H9 (cell line): ENCODE data around the gene PARD3. TPM values are rescaled to one million over a fixed set of nuclear protein-coding genes. Genes with fewer than 3 reads are reported as not detected.

ENCODE experiments used
- DNase-seq: peaks from one replicate; pipeline ENCODE4 v3.0.0-alpha.2; 2017
- H2AFZ ChIP-seq: one replicate; pipeline ENCODE4 v1.6.1; 2013; ENCODE audit warnings: mild to moderate bottlenecking, low read length, control low read depth, moderate library complexity
- H2AK5ac ChIP-seq: 2 replicates; pipeline ENCODE4 v1.6.1; 2013; ENCODE audit warnings: low read length, control low read depth, mixed read lengths; ENCODE audit not compliant: insufficient read length
- H2BK120ac ChIP-seq: one replicate; pipeline ENCODE4 v1.6.1; 2013; ENCODE audit warnings: low read depth, mild to moderate bottlenecking, low read length, control low read depth, inconsistent platforms; ENCODE audit not compliant: poor library complexity, severe bottlenecking
- H2BK12ac ChIP-seq: 2 replicates; pipeline ENCODE4 v1.6.1; 2013; ENCODE audit warnings: low read length, control low read depth, mixed read lengths, low read depth; ENCODE audit not compliant: insufficient read length
- H2BK15ac ChIP-seq: 2 replicates; pipeline ENCODE4 v1.6.1; 2013; ENCODE audit warnings: low read depth, low read length, control low read depth
- H2BK20ac ChIP-seq: one replicate; pipeline ENCODE4 v1.6.1; 2013; ENCODE audit warnings: low read depth, mild to moderate bottlenecking, low read length, control low read depth, inconsistent platforms; ENCODE audit not compliant: poor library complexity, severe bottlenecking
- H2BK5ac ChIP-seq: 2 replicates; pipeline ENCODE4 v1.6.1; 2013; ENCODE audit warnings: low read length, control low read depth, mixed read lengths; ENCODE audit not compliant: insufficient read length
- H3K14ac ChIP-seq: 2 replicates; pipeline ENCODE4 v1.6.1; 2013; ENCODE audit warnings: low read length, control low read depth; ENCODE audit not compliant: insufficient read depth
- H3K18ac ChIP-seq: 2 replicates; pipeline ENCODE4 v1.6.1; 2013; ENCODE audit warnings: low read depth, mild to moderate bottlenecking, mixed read lengths, low read length, control low read depth; ENCODE audit not compliant: insufficient read length
- H3K23ac ChIP-seq: 2 replicates; pipeline ENCODE4 v1.6.1; 2013; ENCODE audit warnings: low read length, control low read depth, mixed read lengths, low read depth; ENCODE audit not compliant: insufficient read length
- H3K23me2 ChIP-seq: 2 replicates; pipeline ENCODE4 v1.6.1; 2013; ENCODE audit warnings: low read depth, mild to moderate bottlenecking, mixed read lengths, low read length, control low read depth; ENCODE audit not compliant: insufficient read length, poor library complexity, severe bottlenecking
- H3K27ac ChIP-seq: 2 replicates; pipeline ENCODE4 v1.5.1; 2013; ENCODE audit warnings: low read length, control low read depth, mixed read lengths, low read depth; ENCODE audit not compliant: insufficient read length
- H3K27me3 ChIP-seq: 2 replicates; pipeline ENCODE4 v1.6.1; 2013; ENCODE audit warnings: low read length, control low read depth, inconsistent platforms; ENCODE audit not compliant: insufficient read depth
- H3K4ac ChIP-seq: 2 replicates; pipeline ENCODE4 v1.6.1; 2013; ENCODE audit warnings: low read depth, mild to moderate bottlenecking, control low read depth, inconsistent platforms, low read length, moderate library complexity
- H3K4me1 ChIP-seq: 2 replicates; pipeline ENCODE4 v1.6.1; 2013; ENCODE audit warnings: low read length, control low read depth, inconsistent platforms; ENCODE audit not compliant: insufficient read depth
- H3K4me2 ChIP-seq: 2 replicates; pipeline ENCODE4 v1.6.1; 2013; ENCODE audit warnings: low read length, control low read depth, mixed read lengths; ENCODE audit not compliant: insufficient read length, insufficient read depth
- H3K56ac ChIP-seq: 2 replicates; pipeline ENCODE4 v1.6.1; 2013; ENCODE audit warnings: low read depth, mild to moderate bottlenecking, mixed read lengths, low read length, control low read depth; ENCODE audit not compliant: insufficient read length
- H3K79me1 ChIP-seq: 2 replicates; pipeline ENCODE4 v1.6.1; 2013; ENCODE audit warnings: low read depth, mild to moderate bottlenecking, moderate library complexity, low read length, control low read depth, inconsistent platforms; ENCODE audit not compliant: insufficient read depth, poor library complexity, severe bottlenecking
- H3K79me2 ChIP-seq: 2 replicates; pipeline ENCODE4 v1.6.1; 2013; ENCODE audit warnings: low read length, control low read depth, inconsistent platforms; ENCODE audit not compliant: insufficient read depth
- H3K9ac ChIP-seq: 2 replicates; pipeline ENCODE4 v1.6.1; 2013; ENCODE audit warnings: low read length, control low read depth, mixed read lengths; ENCODE audit not compliant: insufficient read length; ENCODE audit errors: extremely low read depth
- H3K9me3 ChIP-seq: one replicate; pipeline ENCODE4 v1.6.1; 2013; ENCODE audit warnings: low read depth, low read length, inconsistent platforms; ENCODE audit not compliant: control insufficient read depth
- H3T11ph ChIP-seq: one replicate; pipeline ENCODE4 v1.6.1; 2013; ENCODE audit warnings: mild to moderate bottlenecking, low read length, control low read depth, inconsistent platforms
- H4K20me1 ChIP-seq: one replicate; pipeline ENCODE4 v1.6.1; 2013; ENCODE audit not compliant: control insufficient read depth, insufficient read length, insufficient read depth
- H4K5ac ChIP-seq: 2 replicates; pipeline ENCODE4 v1.6.1; 2013; ENCODE audit warnings: low read depth, mild to moderate bottlenecking, mixed read lengths, low read length, control low read depth; ENCODE audit not compliant: insufficient read length
- H4K8ac ChIP-seq: replicated peaks from 2 replicates; pipeline ENCODE4 v1.6.1; 2013; ENCODE audit warnings: low read length, control low read depth, mixed read lengths, low read depth; ENCODE audit not compliant: insufficient read length
- H4K91ac ChIP-seq: 2 replicates; pipeline ENCODE4 v1.6.1; 2013; ENCODE audit warnings: low read depth, mild to moderate bottlenecking, moderate library complexity, mixed read lengths, low read length, control low read depth; ENCODE audit not compliant: insufficient read length
- H3K27ac Mint-ChIP-seq, 3 experiments: 2 replicates in 2 of 3; 3 replicates in 1 of 3; pipeline ENCODE4 v1.8.0; 2020 to 2021; ENCODE audit warnings: mixed read lengths in 3 of 3, mild to moderate bottlenecking in 1 of 3, moderate library complexity in 1 of 3
- H3K27me3 Mint-ChIP-seq: 2 replicates; pipeline ENCODE4 v1.8.0; 2021; ENCODE audit warnings: low read depth, mild to moderate bottlenecking, moderate library complexity, mixed read lengths
- H3K36me3 Mint-ChIP-seq, 3 experiments: 2 replicates in 2 of 3; 3 replicates in 1 of 3; pipeline ENCODE4 v1.8.0; 2020 to 2021; ENCODE audit warnings: low read depth in 3 of 3, mixed read lengths in 3 of 3; ENCODE audit not compliant: insufficient read depth in 1 of 3
- H3K4me1 Mint-ChIP-seq, 2 experiments: 2 replicates each; pipeline ENCODE4 v1.8.0; 2020; ENCODE audit warnings: mixed read lengths in 2 of 2
- H3K4me3 Mint-ChIP-seq, 2 experiments: 2 replicates in 1 of 2; 3 replicates in 1 of 2; pipeline ENCODE4 v1.8.0; 2020 to 2021; ENCODE audit warnings: mild to moderate bottlenecking in 2 of 2, mixed read lengths in 2 of 2, moderate library complexity in 1 of 2
- H3K9me3 Mint-ChIP-seq, 2 experiments: 2 replicates in 1 of 2; 3 replicates in 1 of 2; pipeline ENCODE4 v1.8.0; 2020; ENCODE audit warnings: mild to moderate bottlenecking in 2 of 2, mixed read lengths in 2 of 2, moderate library complexity in 1 of 2
- WGBS: extraction: QIAGEN DNeasy Blood & Tissue Kit; methylation state at CpG from one replicate; pipeline ENCODE4 v1.1.7; 2013; ENCODE audit warnings: missing lambda C conversion rate, low lambda C conversion rate, mixed read lengths; ENCODE audit not compliant: insufficient read length; ENCODE audit errors: extremely low coverage; 5-methylcytosine and 5-hydroxymethylcytosine counted together
- total RNA-seq: library from RNA; stranded (reverse); gene quantifications from 2 replicates; pipeline ENCODE4 v1.2.1, GENCODE V29; 2021
- TF ChIP-seq, protein P1 (sequence below): fragments of 200-600 bp; sonication (generic); conservative IDR thresholded peaks from 3 replicates; pipeline ENCODE4 v1.8.0; 2021; ENCODE audit warnings: antibody characterized with exemption, mild to moderate bottlenecking

Gene PARD3
- total RNA-seq, 1 experiment from 2014 or later, result 44.7 TPM

DNA sequence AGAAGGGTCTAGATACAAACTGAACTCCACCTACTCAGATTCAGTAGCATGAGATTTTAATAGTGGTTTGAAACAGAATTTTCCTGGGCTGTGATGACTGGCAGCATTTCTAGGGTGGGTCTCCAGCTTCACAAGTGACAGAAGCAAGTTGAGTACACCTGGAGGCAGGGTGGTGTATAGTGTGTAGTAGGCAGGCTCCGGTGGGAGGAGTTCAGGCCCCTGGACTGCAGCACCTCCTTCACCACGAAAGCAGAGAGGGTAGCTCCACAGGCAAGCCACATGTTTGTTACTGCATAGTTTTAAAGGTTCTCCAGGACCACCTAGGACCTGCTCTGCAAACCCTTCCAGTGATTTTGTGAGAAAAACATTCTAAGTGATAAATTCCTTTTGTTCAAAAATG is 347.2 kb downstream of the PARD3 start:
- DNase-seq, result no peak
- Mint-ChIP-seq H3K27ac (no peak overlapping the region), H3K9me3 (no peaks in the 10 kb centered on the region), H3K27me3 (no peaks in the 10 kb centered on the region), H3K4me1 (peaks cover 0 to 3% of the 10 kb centered on the region in 2 experiments; a peak in 1 of 4 replicates), H3K4me3 (no peak overlapping the region), H3K36me3 (peaks cover 2 to 4% (median 3%) of the 10 kb centered on the region in 3 experiments; a peak in 4 of 7 replicates)
- Histone ChIP-seq H3K4me2 (no peak overlapping the region), H2BK20ac (no peak overlapping the region), H4K20me1 (no peaks in the 10 kb centered on the region), H3K4ac (no peak overlapping the region), H3K4me1 (no peaks in the 10 kb centered on the region), H3K79me2 (no peaks in the 10 kb centered on the region), H3K79me1 (peaks cover 5% of the 10 kb centered on the region), H4K5ac (no peak overlapping the region), H2AFZ (no peak overlapping the region), H3K27me3 (no peaks in the 10 kb centered on the region), H3K27ac (no peak overlapping the region), H3K9ac (no peak overlapping the region), H4K91ac (no peak overlapping the region), H3K14ac (no peak overlapping the region), H3K9me3 (no peaks in the 10 kb centered on the region), H3K18ac (no peak overlapping the region), H2BK15ac (no peak overlapping the region), H3K23me2 (no peaks in the 10 kb centered on the region), H4K8ac (no peak overlapping the region), H3K23ac (no peak overlapping the region), H2AK5ac (no peak overlapping the region), H2BK5ac (no peak overlapping the region), H3T11ph (no peak overlapping the region), H2BK12ac (no peak overlapping the region), H3K56ac (no peak overlapping the region), H2BK120ac (no peak overlapping the region)
- TF ChIP-seq, protein P1, sequence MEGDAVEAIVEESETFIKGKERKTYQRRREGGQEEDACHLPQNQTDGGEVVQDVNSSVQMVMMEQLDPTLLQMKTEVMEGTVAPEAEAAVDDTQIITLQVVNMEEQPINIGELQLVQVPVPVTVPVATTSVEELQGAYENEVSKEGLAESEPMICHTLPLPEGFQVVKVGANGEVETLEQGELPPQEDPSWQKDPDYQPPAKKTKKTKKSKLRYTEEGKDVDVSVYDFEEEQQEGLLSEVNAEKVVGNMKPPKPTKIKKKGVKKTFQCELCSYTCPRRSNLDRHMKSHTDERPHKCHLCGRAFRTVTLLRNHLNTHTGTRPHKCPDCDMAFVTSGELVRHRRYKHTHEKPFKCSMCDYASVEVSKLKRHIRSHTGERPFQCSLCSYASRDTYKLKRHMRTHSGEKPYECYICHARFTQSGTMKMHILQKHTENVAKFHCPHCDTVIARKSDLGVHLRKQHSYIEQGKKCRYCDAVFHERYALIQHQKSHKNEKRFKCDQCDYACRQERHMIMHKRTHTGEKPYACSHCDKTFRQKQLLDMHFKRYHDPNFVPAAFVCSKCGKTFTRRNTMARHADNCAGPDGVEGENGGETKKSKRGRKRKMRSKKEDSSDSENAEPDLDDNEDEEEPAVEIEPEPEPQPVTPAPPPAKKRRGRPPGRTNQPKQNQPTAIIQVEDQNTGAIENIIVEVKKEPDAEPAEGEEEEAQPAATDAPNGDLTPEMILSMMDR, result no peak
- no CpG with 5 or more reads among the region's 2 CpGs for WGBS
